Measurements from ENCODE around the gene SPATC1L. TPM values are rescaled to one million over a fixed set of nuclear protein-coding genes. Genes with fewer than 3 reads are reported as not detected.

SPATC1L gene
- polyA plus RNA-seq, 2 of the 4 experiments (the other 2 are of a cell fraction), result 0.14 TPM; not detected in 1

GRCh38 chr21:46212721-46213484, 28.6 kb upstream of the SPATC1L start:
- POLR2A ChIA-PET, result no interaction called here
- 94% methylated on average over 10 of the region's 18 CpGs for WGBS (ENCODE audit: missing lambda C conversion rate)

GRCh38 chr21:46211786-46212720, 27.8 kb upstream of the SPATC1L start:
- no peak for ATAC-seq
- TF ChIP-seq SMC3 (IDR thresholded peaks at IDR 0.05) (no peak), CBX2 (IDR thresholded peaks at IDR 0.05; ENCODE audit: borderline replicate concordance, low read depth) (no peak), EP300 (IDR thresholded peaks at IDR 0.05) (no peak), KDM5A (IDR thresholded peaks at IDR 0.05) (no peak), CHD2 (IDR thresholded peaks at IDR 0.05; ENCODE audit: low read length, partially characterized antibody) (no peak), POLR2AphosphoS2 (conservative IDR thresholded peaks at IDR 0.05; ENCODE audit: low read length) (no peak), FOSL2 (IDR thresholded peaks at IDR 0.05) (no peak), FOSL2 (CRISPR knock-in tag; IDR thresholded peaks at IDR 0.05) (no peak), RNF2 (IDR thresholded peaks at IDR 0.05; ENCODE audit: borderline replicate concordance, low read depth) (no peak), HOXB5 (CRISPR knock-in tag; IDR thresholded peaks at IDR 0.05) (no peak), EHMT2 (IDR thresholded peaks at IDR 0.05; ENCODE audit: low read depth) (no peak), FOSB (CRISPR knock-in tag; IDR thresholded peaks at IDR 0.05) (no peak), HEYL (CRISPR knock-in tag; IDR thresholded peaks at IDR 0.05) (no peak), EHF (CRISPR knock-in tag; IDR thresholded peaks at IDR 0.05) (no peak), ZNF302 (CRISPR knock-in tag; IDR thresholded peaks at IDR 0.05) (no peak), HES2 (IDR thresholded peaks at IDR 0.05) (no peak), MAZ (IDR thresholded peaks at IDR 0.05; ENCODE audit: borderline replicate concordance, low read depth, low read length) (no peak), ESRRA (IDR thresholded peaks at IDR 0.05; ENCODE audit: borderline replicate concordance, low read length) (no peak), BHLHE40 (IDR thresholded peaks at IDR 0.05; ENCODE audit: low read depth, low read length) (no peak)
- TF ChIP-seq, protein P1, sequence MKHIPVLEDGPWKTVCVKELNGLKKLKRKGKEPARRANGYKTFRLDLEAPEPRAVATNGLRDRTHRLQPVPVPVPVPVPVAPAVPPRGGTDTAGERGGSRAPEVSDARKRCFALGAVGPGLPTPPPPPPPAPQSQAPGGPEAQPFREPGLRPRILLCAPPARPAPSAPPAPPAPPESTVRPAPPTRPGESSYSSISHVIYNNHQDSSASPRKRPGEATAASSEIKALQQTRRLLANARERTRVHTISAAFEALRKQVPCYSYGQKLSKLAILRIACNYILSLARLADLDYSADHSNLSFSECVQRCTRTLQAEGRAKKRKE (CRISPR knock-in tag; IDR thresholded peaks at IDR 0.05; ENCODE audit: low read depth), result no peak
- TF ChIP-seq, protein P2, sequence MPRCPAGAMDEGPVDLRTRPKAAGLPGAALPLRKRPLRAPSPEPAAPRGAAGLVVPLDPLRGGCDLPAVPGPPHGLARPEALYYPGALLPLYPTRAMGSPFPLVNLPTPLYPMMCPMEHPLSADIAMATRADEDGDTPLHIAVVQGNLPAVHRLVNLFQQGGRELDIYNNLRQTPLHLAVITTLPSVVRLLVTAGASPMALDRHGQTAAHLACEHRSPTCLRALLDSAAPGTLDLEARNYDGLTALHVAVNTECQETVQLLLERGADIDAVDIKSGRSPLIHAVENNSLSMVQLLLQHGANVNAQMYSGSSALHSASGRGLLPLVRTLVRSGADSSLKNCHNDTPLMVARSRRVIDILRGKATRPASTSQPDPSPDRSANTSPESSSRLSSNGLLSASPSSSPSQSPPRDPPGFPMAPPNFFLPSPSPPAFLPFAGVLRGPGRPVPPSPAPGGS (IDR thresholded peaks at IDR 0.05), result no peak
- ChIA-PET POLR2A (no interaction called here), CTCF (interaction anchor here (1.3 to 2.5 kb wide), 3 partner anchors 13 to 69 kb away, joined by 3 to 8 read pairs (median 5); no protein-coding TSS in a partner anchor)
- no peaks in the 10 kb centered on the region for H3K9me3 ChIP-seq
- no peak for FAIRE-seq
- DNase-seq (ENCODE audit: low read depth in 1 of 2, low spot score in 1 of 2), result no peak
- no peak overlapping the region for H3K4me2 ChIP-seq
- no peaks in the 10 kb centered on the region for H3K4me1 ChIP-seq
- no peak overlapping the region for H3K27ac ChIP-seq
- WGBS (ENCODE audit: missing lambda C conversion rate), result 83% methylated on average over 13 of the region's 23 CpGs
- no peak overlapping the region for H3K4me3 ChIP-seq

More at GRCh38 chr21:46212721-46213484, 28.6 kb upstream of the SPATC1L start:
- Histone ChIP-seq H3K4me2 (no peak overlapping the region), H3K4me3 (no peak overlapping the region), H3K4me1 (no peaks in the 10 kb centered on the region), H3K9me3 (no peaks in the 10 kb centered on the region), H3K27ac (no peak overlapping the region)
- FAIRE-seq (no peak), DNase-seq (ENCODE audit: low read depth in 1 of 2, low spot score in 1 of 2) (no peak), ATAC-seq (no peak)
- CTCF ChIA-PET, result interaction anchor here (1.4 kb wide), 1 partner anchor 12 kb away, joined by 3 read pairs; no protein-coding TSS in a partner anchor
- TF ChIP-seq, protein P1 (CRISPR knock-in tag; IDR thresholded peaks at IDR 0.05; ENCODE audit: low read depth), result no peak
- TF ChIP-seq EHF (CRISPR knock-in tag; IDR thresholded peaks at IDR 0.05) (no peak), RFX5 (IDR thresholded peaks at IDR 0.05) (no peak), CBX8 (IDR thresholded peaks at IDR 0.05) (no peak), NR3C1 (IDR thresholded peaks at IDR 0.05) (no peak), ELK1 (IDR thresholded peaks at IDR 0.05; ENCODE audit: low read depth, low read length) (no peak), HOXB5 (CRISPR knock-in tag; IDR thresholded peaks at IDR 0.05) (no peak), ZNF302 (CRISPR knock-in tag; IDR thresholded peaks at IDR 0.05) (no peak), RAD21 (conservative IDR thresholded peaks at IDR 0.05 in 1 of 2, IDR thresholded peaks at IDR 0.05 in 1 of 2) (no peak)
- TF ChIP-seq, protein P3, sequence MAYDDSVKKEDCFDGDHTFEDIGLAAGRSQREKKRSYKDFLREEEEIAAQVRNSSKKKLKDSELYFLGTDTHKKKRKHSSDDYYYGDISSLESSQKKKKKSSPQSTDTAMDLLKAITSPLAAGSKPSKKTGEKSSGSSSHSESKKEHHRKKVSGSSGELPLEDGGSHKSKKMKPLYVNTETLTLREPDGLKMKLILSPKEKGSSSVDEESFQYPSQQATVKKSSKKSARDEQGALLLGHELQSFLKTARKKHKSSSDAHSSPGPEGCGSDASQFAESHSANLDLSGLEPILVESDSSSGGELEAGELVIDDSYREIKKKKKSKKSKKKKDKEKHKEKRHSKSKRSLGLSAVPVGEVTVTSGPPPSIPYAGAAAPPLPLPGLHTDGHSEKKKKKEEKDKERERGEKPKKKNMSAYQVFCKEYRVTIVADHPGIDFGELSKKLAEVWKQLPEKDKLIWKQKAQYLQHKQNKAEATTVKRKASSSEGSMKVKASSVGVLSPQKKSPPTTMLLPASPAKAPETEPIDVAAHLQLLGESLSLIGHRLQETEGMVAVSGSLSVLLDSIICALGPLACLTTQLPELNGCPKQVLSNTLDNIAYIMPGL (CRISPR knock-in tag; IDR thresholded peaks at IDR 0.05; ENCODE audit: borderline replicate concordance), result no peak
